ENCODE data around the gene STIP1.

Gene STIP1

GRCh38 chr11:64220798-64221197 lies 34.8 kb downstream of the STIP1 start:
- DNase-seq (ENCODE audit: low read depth in 1 of 2, low spot score in 1 of 2), result no peak

GRCh38 chr11:64222651-64223000 lies 36.7 kb downstream of the STIP1 start:
- DNase-seq (ENCODE audit: low read depth in 1 of 2, low spot score in 1 of 2), result no peak

GRCh38 chr11:64223001-64223651 lies 37.2 kb downstream of the STIP1 start:
- no peak for DNase-seq (ENCODE audit: low read depth in 1 of 2, low spot score in 1 of 2)

- DNase-seq (ENCODE audit: low read depth in 1 of 2, low spot score in 1 of 2), result no peak
Measured at GRCh38 chr11:64224151-64224890, 38.4 kb downstream of the STIP1 start.

GRCh38 chr11:64224891-64225607 lies 39.1 kb downstream of the STIP1 start:
- DNase-seq (ENCODE audit: low read depth in 1 of 2, low spot score in 1 of 2), result no peak

- peak; percentile 80 to 93 for DNase-seq (ENCODE audit: low read depth in 1 of 2, low spot score in 1 of 2)
Measured at GRCh38 chr11:64225608-64226506, 39.9 kb downstream of the STIP1 start, which contains the start of the genes NUDT22 and TRPT1. NUDT22 (plus strand) TSS chr11:64226274; CDS start chr11:64226653, 379 bp downstream. TRPT1 (minus strand) TSS chr11:64226186; CDS start chr11:64225860, 326 bp downstream.

GRCh38 chr11:64226507-64227051 lies 40.6 kb downstream of the STIP1 start:
- DNase-seq (ENCODE audit: low read depth in 1 of 2, low spot score in 1 of 2), result no peak

- DNase-seq (ENCODE audit: low read depth in 1 of 2, low spot score in 1 of 2), result no peak
Measured at GRCh38 chr11:64227405-64227956, 41.5 kb downstream of the STIP1 start.

GRCh38 chr11:64229090-64229743 lies 43.2 kb downstream of the STIP1 start:
- DNase-seq (ENCODE audit: low read depth in 1 of 2, low spot score in 1 of 2), result no peak

- DNase-seq (ENCODE audit: low read depth in 1 of 2, low spot score in 1 of 2), result no peak
Measured at GRCh38 chr11:64229744-64230170, 43.8 kb downstream of the STIP1 start.

- peak; percentile 72 to 76 for DNase-seq (ENCODE audit: low read depth in 1 of 2, low spot score in 1 of 2)
Measured at GRCh38 chr11:64230171-64230984, 44.4 kb downstream of the STIP1 start, which contains the start of gene DNAJC4. DNAJC4 (plus strand) TSS chr11:64230548; CDS start chr11:64230855, 307 bp downstream.

GRCh38 chr11:64230985-64231365 lies 45.0 kb downstream of the STIP1 start:
- DNase-seq (ENCODE audit: low read depth in 1 of 2, low spot score in 1 of 2), result no peak

- no peak for DNase-seq (ENCODE audit: low read depth in 1 of 2, low spot score in 1 of 2)
Measured at GRCh38 chr11:64231546-64231945, 45.6 kb downstream of the STIP1 start.

- DNase-seq (ENCODE audit: low read depth in 1 of 2, low spot score in 1 of 2), result no peak
Measured at GRCh38 chr11:64232182-64232966, 46.4 kb downstream of the STIP1 start.

GRCh38 chr11:64232967-64233315 lies 47.0 kb downstream of the STIP1 start:
- DNase-seq (ENCODE audit: low read depth in 1 of 2, low spot score in 1 of 2), result no peak

DNA sequence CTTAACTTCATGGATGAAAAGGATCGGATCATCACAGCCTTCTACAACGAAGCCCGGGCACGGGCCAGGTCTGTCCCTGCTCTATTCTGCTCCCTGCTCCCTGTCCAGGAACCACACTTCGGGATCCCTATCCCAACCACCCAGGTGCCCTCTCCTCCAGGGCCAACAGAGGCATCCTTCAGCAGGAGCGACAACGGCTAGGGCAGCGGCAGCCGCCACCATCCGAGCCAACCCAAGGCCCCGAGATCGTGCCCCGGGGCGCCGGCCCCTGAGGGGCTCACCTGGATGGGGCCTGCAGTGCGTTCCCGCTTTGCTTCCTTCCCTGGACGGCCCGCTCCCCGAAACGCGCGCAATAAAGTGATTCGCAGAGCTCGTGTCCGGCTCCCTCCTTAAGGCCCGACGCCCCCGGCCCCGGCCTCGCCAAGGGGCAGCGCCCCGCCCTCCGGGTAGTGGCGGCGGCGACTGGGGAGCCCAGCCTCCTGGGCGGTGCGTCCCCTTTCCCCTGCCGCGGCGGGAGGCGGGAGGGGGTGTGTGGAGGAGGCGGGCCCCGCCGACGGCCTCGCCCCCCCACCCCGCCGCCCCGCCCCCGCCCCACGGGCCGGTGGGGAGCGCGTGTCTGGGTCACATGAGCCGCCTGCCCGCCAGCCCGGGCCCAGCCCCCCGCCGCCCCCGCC lies 48.1 kb downstream of the STIP1 start, which contains the start of gene VEGFB:
TSS of gene VEGFB (plus strand) at position 672 of the 674 bp plus-strand sequence. CDS start 250 bp downstream, outside the sequence.
- peak; percentile 55 to 62 for DNase-seq (ENCODE audit: low read depth in 1 of 2, low spot score in 1 of 2)

DNA sequence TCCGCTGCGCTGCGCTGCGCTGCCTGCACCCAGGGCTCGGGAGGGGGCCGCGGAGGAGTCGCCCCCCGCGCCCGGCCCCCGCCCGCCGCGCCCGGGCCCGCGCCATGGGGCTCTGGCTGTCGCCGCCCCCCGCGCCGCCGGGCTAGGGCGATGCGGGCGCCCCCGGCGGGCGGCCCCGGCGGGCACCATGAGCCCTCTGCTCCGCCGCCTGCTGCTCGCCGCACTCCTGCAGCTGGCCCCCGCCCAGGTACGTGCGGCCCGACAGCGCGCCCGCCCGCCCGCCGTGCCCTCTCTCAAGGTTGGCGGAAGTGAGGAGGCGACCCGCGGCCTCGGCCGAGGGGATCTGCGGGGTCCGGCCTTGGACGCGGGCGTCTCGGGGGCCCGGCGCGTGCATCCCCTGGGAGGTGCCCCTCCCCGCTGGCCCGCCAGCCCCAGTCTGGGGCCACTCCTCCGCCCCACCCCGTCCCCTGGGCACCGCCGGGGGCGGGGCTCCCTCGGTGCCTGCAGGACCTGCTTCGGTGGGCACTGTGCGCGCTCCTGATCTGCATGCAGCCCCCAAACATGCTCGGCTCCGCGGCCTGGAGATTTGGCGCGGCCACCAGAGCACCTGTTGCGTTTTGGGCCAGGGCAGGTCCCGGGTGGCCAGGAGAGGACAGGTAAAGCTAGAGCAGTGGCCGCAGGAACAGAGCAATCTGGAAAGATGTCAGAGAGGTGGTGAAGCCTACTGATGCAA lies 48.8 kb downstream of the STIP1 start:
- no peak for DNase-seq (ENCODE audit: low read depth in 1 of 2, low spot score in 1 of 2)

All from stimulated activated CD4-positive, alpha-beta T cell treated with anti-CD3 and anti-CD28 coated beads, Interleukin-15, amount 100 ng/mL, for 1 hour (primary cell).